Trophoblast cell (in vitro differentiated cells and primary cell): ENCODE measurements around the gene NHSL2.
"Not testable (repeated sequence)": the region's sequence is repeated elsewhere in the genome, so short reads cannot be mapped to it uniquely, and the experiment has no call there.

Experiments used
- DNase-seq, 2 donors: peaks; one replicate each; pipeline ENCODE4 v3.0.0-alpha.2; 2016
- H2AFZ ChIP-seq: 2 replicates; pipeline ENCODE4 v1.6.1; 2013; ENCODE audit warnings: low read length, moderate library complexity, mild to moderate bottlenecking; ENCODE audit not compliant: insufficient read depth, poor library complexity
- H2AK5ac ChIP-seq: 2 replicates; pipeline ENCODE4 v1.6.1; 2013; ENCODE audit warnings: mild to moderate bottlenecking, low read length
- H2BK120ac ChIP-seq: 2 replicates; pipeline ENCODE4 v1.6.1; 2013; ENCODE audit warnings: low read length, mild to moderate bottlenecking, moderate library complexity; ENCODE audit not compliant: insufficient read depth, poor library complexity
- H2BK12ac ChIP-seq: 2 replicates; pipeline ENCODE4 v1.6.1; 2013; ENCODE audit warnings: mild to moderate bottlenecking, low read length, moderate library complexity
- H2BK5ac ChIP-seq: 2 replicates; pipeline ENCODE4 v1.6.1; 2013; ENCODE audit warnings: low read length, low read depth, moderate library complexity, mild to moderate bottlenecking; ENCODE audit not compliant: poor library complexity
- H3K14ac ChIP-seq: 2 replicates; pipeline ENCODE4 v1.6.1; 2013; ENCODE audit warnings: mild to moderate bottlenecking, low read length
- H3K18ac ChIP-seq: 2 replicates; pipeline ENCODE4 v1.6.1; 2013; ENCODE audit warnings: mild to moderate bottlenecking, low read length
- H3K23ac ChIP-seq: 2 replicates; pipeline ENCODE4 v1.6.1; 2013; ENCODE audit warnings: low read length
- H3K27ac ChIP-seq: 2 replicates; pipeline ENCODE4 v1.5.1; 2013; ENCODE audit warnings: low read depth, mild to moderate bottlenecking, inconsistent platforms, low read length, moderate library complexity
- H3K27me3 ChIP-seq: 2 replicates; pipeline ENCODE4 v1.6.1; 2013; ENCODE audit warnings: inconsistent platforms, mild to moderate bottlenecking, low read length, moderate library complexity; ENCODE audit not compliant: insufficient read depth
- H3K36me3 ChIP-seq, 2 experiments: 1 replicate in 1 of 2; 2 replicates in 1 of 2; pipeline ENCODE4 v1.6.1; 2013; ENCODE audit warnings: low read length in 2 of 2, mild to moderate bottlenecking in 2 of 2, moderate library complexity in 1 of 2; ENCODE audit not compliant: insufficient read depth in 2 of 2, control insufficient read depth in 1 of 2
- H3K4ac ChIP-seq: 2 replicates; pipeline ENCODE4 v1.6.1; 2013; ENCODE audit warnings: low read depth, mild to moderate bottlenecking, low read length, moderate library complexity
- H3K4me1 ChIP-seq, 2 experiments: 1 replicate in 1 of 2; 2 replicates in 1 of 2; pipeline ENCODE4 v1.6.1; 2013; ENCODE audit warnings: low read length in 2 of 2, mild to moderate bottlenecking in 2 of 2, moderate library complexity in 1 of 2; ENCODE audit not compliant: insufficient read depth in 2 of 2, control insufficient read depth in 1 of 2
- H3K4me2 ChIP-seq: 2 replicates; pipeline ENCODE4 v1.6.1; 2013; ENCODE audit warnings: inconsistent platforms, mild to moderate bottlenecking, low read length, moderate library complexity
- H3K4me3 ChIP-seq: 2 replicates; pipeline ENCODE4 v1.5.1; 2013; ENCODE audit warnings: mild to moderate bottlenecking, low read depth, low read length, inconsistent platforms
- H3K79me1 ChIP-seq: one replicate; pipeline ENCODE4 v1.6.1; 2013; ENCODE audit warnings: low read length
- H3K79me2 ChIP-seq: 2 replicates; pipeline ENCODE4 v1.6.1; 2013; ENCODE audit warnings: low read length, mild to moderate bottlenecking; ENCODE audit not compliant: control insufficient read depth, insufficient read depth, poor library complexity
- H3K9ac ChIP-seq: 2 replicates; pipeline ENCODE4 v1.6.1; 2013; ENCODE audit warnings: mild to moderate bottlenecking, low read length
- H3K9me3 ChIP-seq: 2 replicates; pipeline ENCODE4 v1.6.1; 2013; ENCODE audit warnings: low read depth, mild to moderate bottlenecking, control low read depth, inconsistent platforms, low read length; ENCODE audit not compliant: insufficient read depth
- H4K12ac ChIP-seq: 2 replicates; pipeline ENCODE4 v1.6.1; 2013; ENCODE audit warnings: low read depth, mild to moderate bottlenecking, low read length, moderate library complexity
- H4K8ac ChIP-seq: 2 replicates; pipeline ENCODE4 v1.6.1; 2013; ENCODE audit warnings: low read depth, mild to moderate bottlenecking, low read length, moderate library complexity
- H4K91ac ChIP-seq: one replicate; pipeline ENCODE4 v1.6.1; 2013; ENCODE audit warnings: low read depth, mild to moderate bottlenecking, low read length, moderate library complexity
- WGBS: extraction: QIAGEN DNeasy Blood & Tissue Kit; methylation state at CpG from one replicate; pipeline ENCODE4 v1.1.7; 2013; ENCODE audit warnings: missing lambda C conversion rate; ENCODE audit not compliant: insufficient read length, insufficient coverage; ENCODE audit errors: extremely low coverage; 5-methylcytosine and 5-hydroxymethylcytosine counted together

The NHSL2 gene

DNA sequence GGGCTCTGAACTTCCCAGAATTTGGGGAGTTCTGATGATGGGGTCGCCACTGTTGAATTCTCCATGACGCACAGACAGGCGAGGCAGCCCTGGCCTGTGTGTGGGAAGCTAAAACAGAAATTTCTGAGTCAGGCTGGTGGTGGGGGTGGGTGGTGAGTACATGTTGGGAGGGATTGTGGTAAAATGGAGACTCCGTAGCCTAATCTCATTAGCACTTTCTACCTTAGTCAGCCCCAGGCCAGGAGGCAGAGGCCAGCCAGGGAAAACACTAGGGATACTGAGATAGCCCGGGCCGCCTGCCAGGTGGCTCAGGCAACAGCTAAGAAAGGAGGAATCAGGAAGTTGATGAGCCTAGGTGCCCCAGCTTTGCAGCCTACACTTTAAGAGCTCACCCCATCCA lies 39.3 kb upstream of the NHSL2 start:
- H4K91ac ChIP-seq, result no peak overlapping the region
- DNase-seq, result no peak
- no peak overlapping the region for H3K4ac ChIP-seq
- H3K18ac ChIP-seq, result no peak overlapping the region
- H3K14ac ChIP-seq, result no peak overlapping the region
- H3K27me3 ChIP-seq, result no peaks in the 10 kb centered on the region
- peaks cover 0 to 6% of the 10 kb centered on the region in 2 experiments for H3K4me1 ChIP-seq
- no peak overlapping the region for H2AFZ ChIP-seq
- H2BK12ac ChIP-seq, result no peak overlapping the region
- no peaks in the 10 kb centered on the region for H3K79me1 ChIP-seq
- H3K9me3 ChIP-seq, result no peaks in the 10 kb centered on the region
- H2BK120ac ChIP-seq, result no peak overlapping the region
- H2BK5ac ChIP-seq, result no peak overlapping the region
- no peak overlapping the region for H3K4me2 ChIP-seq
- H3K79me2 ChIP-seq, result no peaks in the 10 kb centered on the region
- no peak overlapping the region for H2AK5ac ChIP-seq
- no peaks in the 10 kb centered on the region for H3K36me3 ChIP-seq
- no peak overlapping the region for H4K12ac ChIP-seq
- H3K27ac ChIP-seq, result no peak overlapping the region
- no peak overlapping the region for H4K8ac ChIP-seq
- H3K9ac ChIP-seq, result no peak overlapping the region
- no peak overlapping the region for H3K23ac ChIP-seq
- no peak overlapping the region for H3K4me3 ChIP-seq
- no CpG with 5 or more reads among the region's 6 CpGs for WGBS

DNA sequence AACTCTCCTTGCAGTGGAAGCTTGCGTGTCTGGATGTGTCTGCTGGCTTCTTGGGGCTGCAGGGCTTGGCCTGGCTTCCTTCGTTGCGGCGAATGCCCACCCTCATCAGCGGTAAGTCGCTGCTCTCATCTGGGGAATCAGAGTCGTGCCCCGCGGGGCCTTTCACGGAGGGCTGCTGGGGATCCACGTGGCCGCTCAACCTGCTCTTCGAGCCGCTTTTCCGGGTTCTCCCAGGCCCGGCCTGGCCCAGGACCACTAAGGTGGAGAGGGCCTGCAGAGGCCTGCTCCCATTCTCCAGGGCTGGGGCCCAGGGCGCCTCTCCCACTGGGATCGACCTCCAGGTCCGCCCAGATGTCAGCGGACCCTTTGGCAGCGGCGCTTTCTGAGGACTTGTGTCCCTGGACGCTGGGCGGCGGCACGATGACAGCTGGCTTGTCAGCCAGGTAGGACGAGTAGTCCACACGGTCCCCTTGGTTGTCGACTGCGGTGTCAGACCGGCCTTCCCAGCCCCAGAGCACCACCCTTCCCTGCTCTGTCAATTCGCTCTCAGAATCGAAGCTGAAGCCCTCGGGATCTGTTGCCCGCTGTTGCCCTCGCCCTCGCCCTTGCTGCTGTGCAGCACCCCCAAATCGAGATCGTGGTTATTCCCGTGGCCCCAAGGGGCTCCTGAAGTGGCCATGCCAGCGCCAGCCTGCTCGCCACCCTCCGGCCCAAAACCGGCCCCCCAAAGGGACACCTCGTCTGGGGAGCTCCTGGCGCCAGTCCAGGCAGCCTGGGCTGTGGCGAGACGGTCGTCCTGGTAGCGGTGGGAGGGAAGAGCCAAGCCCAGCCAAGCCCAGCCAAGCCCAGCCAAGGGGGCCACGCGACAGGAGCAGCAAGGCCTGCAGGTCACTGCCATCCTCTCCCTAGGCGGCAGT lies 37.8 kb upstream of the NHSL2 start:
- no peaks in the 10 kb centered on the region for H3K79me2 ChIP-seq
- no peaks in the 10 kb centered on the region for H3K79me1 ChIP-seq
- H3K4me3 ChIP-seq, result no peak overlapping the region
- no peak overlapping the region for H2AFZ ChIP-seq
- no peaks in the 10 kb centered on the region for H3K36me3 ChIP-seq
- H3K18ac ChIP-seq, result no peak overlapping the region
- H3K4me1 ChIP-seq, result peaks cover 0 to 6% of the 10 kb centered on the region in 2 experiments
- H4K12ac ChIP-seq, result no peak overlapping the region
- H3K27ac ChIP-seq, result no peak overlapping the region
- no peak for DNase-seq
- no peak overlapping the region for H3K4me2 ChIP-seq
- no peaks in the 10 kb centered on the region for H3K9me3 ChIP-seq
- no peak overlapping the region for H2BK5ac ChIP-seq
- no peak overlapping the region for H3K23ac ChIP-seq
- no peak overlapping the region for H2BK12ac ChIP-seq
- no peaks in the 10 kb centered on the region for H3K27me3 ChIP-seq
- no peak overlapping the region for H3K14ac ChIP-seq
- no peak overlapping the region for H2AK5ac ChIP-seq
- H4K91ac ChIP-seq, result no peak overlapping the region
- H2BK120ac ChIP-seq, result no peak overlapping the region
- H3K4ac ChIP-seq, result no peak overlapping the region
- H3K9ac ChIP-seq, result no peak overlapping the region
- WGBS, result no CpG with 5 or more reads among the region's 53 CpGs
- H4K8ac ChIP-seq, result no peak overlapping the region

DNA sequence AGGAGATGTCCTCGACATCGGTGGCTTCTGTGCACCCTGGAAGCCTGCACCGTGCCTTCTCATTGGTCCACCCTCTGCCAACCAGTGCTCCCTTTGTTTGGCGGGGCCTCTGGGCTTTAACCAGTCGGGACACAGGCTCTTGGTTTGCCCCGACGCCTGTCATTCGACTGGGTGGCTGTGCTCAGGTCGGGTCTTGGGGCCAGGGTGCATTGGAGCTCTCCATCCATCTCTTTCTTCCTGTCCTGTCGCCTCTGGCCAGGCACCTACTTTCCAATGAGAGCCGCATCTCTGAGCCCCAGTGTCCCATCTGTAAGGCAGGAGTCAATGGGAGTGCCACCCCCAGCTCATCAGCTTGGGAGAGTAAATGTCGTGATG lies 37.2 kb upstream of the NHSL2 start:
- H3K23ac ChIP-seq, result no peak overlapping the region
- H3K14ac ChIP-seq, result no peak overlapping the region
- H4K91ac ChIP-seq, result no peak overlapping the region
- WGBS, result no CpG with 5 or more reads among the region's 12 CpGs
- H3K36me3 ChIP-seq, result no peaks in the 10 kb centered on the region
- peaks cover 0 to 6% of the 10 kb centered on the region in 2 experiments for H3K4me1 ChIP-seq
- H3K79me1 ChIP-seq, result no peaks in the 10 kb centered on the region
- no peak overlapping the region for H3K18ac ChIP-seq
- H4K12ac ChIP-seq, result no peak overlapping the region
- H2BK120ac ChIP-seq, result no peak overlapping the region
- H3K27ac ChIP-seq, result no peak overlapping the region
- no peaks in the 10 kb centered on the region for H3K9me3 ChIP-seq
- no peak overlapping the region for H3K4me3 ChIP-seq
- no peak overlapping the region for H2BK12ac ChIP-seq
- no peaks in the 10 kb centered on the region for H3K79me2 ChIP-seq
- no peak overlapping the region for H2AFZ ChIP-seq
- H4K8ac ChIP-seq, result no peak overlapping the region
- H2AK5ac ChIP-seq, result no peak overlapping the region
- H3K4ac ChIP-seq, result no peak overlapping the region
- H3K9ac ChIP-seq, result no peak overlapping the region
- no peaks in the 10 kb centered on the region for H3K27me3 ChIP-seq
- no peak for DNase-seq
- H2BK5ac ChIP-seq, result no peak overlapping the region
- no peak overlapping the region for H3K4me2 ChIP-seq

DNA sequence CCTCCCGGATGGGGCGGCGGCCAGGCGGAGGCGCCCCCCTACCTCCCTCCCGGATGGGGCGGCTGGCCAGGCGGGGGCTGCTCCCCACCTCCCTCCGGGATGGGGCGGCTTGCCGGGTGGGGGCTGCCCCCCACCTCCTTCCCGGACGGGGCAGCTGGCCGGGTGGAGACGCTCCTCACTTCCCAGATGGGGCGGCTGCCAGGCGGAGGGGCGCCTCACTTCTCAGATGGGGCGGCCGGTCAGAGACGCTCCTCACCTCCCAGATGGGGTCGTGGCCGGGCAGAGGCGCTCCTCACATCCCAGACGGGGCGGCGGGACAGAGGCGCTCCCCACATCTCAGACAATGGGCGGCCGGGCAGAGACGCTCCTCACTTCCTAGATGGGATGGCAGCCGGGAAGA lies 33.8 kb upstream of the NHSL2 start:
- H3K4me2 ChIP-seq, H3K79me2 ChIP-seq, H3K4me1 ChIP-seq, H3K27me3 ChIP-seq, H3K9ac ChIP-seq, H2BK5ac ChIP-seq, H3K27ac ChIP-seq, H3K23ac ChIP-seq, H4K8ac ChIP-seq, H3K14ac ChIP-seq, H3K4me3 ChIP-seq, H3K4ac ChIP-seq, H4K91ac ChIP-seq, H3K79me1 ChIP-seq, H3K36me3 ChIP-seq, H2BK120ac ChIP-seq, H2AK5ac ChIP-seq, H3K18ac ChIP-seq, DNase-seq, H4K12ac ChIP-seq, H3K9me3 ChIP-seq, H2BK12ac ChIP-seq, H2AFZ ChIP-seq: not testable (repeated sequence)
- no CpG with 5 or more reads among the region's 32 CpGs for WGBS
